ENCODE results near the gene KLHL25.
A peak's percentile ranks its signal among the peaks of the same experiment; 100 is the strongest.

The KLHL25 gene

DNA sequence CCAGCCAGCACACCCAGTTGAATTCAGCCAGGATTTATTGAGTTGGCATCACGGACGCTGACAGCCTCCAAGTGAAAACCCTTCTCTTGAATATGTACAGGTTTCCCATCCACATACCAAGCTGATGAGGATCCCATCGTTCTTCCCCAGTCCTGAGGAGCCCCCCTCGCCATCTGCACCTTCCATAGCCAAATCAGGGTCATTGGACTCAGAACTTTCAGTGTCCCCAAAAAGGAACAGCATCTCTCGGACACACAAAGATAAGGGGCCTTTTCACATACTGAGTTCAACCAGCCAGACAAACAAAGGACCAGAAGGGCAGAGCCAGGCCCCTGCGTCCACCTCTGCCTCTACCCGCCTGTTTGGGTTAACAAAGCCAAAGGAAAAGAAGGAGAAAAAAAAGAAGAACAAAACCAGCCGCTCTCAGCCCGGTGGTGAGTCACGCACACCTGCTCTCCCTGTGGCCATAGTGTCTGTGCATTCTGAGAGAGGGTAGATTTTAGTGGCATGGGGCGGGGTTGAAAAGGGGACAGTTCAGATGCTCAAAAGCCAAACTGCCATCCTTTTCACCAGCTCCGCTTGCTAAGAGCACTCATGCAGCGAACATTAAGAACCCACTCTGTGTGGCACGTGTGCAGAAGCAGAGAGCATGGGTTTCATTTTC, 51.2 kb downstream of the KLHL25 start:
- no peak for DNase-seq

DNA sequence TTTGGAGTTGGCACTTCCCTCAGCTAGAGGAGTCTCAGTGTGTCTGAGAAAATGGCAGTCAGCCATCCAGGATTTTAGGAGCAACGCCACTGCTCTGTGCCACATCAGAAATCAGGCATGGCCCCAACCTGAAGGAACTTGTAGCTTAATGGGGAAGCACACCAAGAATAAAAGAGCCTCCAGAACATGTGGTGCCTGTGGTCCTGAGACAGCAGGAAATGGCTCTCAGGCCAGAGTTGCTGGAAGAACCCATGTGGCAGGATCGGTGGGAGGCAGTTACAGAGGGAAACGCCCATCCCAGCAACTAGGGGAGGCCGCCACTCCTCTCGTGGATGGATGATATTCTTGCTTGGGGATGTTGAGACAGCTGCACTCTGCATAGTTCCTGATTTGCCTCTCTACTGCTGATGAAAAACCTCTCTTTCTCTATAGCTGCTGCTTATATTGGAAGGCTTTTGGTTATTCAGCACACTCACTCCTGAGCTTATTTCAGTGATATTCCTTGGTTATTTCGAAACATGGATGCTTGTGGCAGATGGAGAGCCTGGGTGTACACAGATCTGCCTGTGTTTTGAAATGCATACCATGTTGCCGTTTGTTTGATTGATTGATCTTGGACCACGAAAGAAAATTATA, 52.4 kb downstream of the KLHL25 start:
- DNase-seq: no peak

DNA sequence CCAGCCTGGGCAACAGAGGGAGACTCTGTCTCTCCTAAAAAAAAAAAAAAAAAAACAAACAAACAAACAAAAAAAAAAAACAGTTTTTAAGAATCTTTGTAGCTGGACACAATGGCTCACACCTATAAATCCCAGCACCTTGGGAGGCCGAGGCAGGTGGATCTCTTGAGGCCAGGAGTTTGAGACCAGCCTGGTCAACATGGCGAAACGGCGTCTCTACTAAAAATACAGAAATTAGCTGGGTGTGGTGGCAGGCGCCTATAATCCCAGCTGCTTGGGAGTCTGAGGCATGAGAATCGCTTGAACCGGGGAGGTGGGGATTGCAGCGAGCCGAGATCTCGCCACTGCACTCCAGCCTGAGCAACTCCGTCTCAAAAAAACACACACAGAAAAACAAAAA, 53.1 kb downstream of the KLHL25 start:
- DNase-seq: no peak

DNA sequence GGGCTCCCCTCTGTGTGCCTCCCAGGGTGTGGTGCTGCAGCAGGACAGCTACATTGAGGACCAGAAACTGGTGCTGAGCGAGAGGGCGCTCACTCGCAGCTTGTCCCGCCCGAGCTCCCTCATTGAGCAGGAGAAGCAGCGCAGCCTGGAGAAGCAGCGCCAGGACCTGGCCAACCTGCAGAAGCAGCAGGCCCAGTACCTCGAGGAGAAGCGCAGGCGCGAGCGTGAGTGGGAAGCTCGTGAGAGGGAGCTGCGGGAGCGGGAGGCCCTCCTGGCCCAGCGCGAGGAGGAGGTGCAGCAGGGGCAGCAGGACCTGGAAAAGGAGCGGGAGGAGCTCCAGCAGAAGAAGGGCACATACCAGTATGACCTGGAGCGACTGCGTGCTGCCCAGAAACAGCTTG, 53.7 kb downstream of the KLHL25 start:
- no peak for DNase-seq

DNA sequence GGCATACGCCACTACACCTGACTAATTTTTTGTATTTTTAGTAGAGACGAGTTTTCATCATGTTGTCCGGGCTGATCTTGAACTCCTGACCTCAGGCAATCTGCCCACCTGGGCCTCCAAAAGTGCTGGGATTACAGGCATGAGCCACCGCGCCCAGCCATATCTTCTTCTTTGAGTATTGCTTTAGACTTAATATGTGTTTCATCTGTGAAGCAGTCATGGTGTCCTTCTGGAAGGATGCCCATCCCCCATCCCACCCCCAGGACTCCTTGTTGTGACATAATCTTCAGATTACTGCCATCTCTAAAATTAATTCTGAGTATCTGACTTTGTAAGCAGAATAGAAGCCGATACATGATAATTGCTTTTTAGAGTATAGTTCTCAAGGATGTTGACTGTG, 57.7 kb downstream of the KLHL25 start:
- no peak for DNase-seq

DNA sequence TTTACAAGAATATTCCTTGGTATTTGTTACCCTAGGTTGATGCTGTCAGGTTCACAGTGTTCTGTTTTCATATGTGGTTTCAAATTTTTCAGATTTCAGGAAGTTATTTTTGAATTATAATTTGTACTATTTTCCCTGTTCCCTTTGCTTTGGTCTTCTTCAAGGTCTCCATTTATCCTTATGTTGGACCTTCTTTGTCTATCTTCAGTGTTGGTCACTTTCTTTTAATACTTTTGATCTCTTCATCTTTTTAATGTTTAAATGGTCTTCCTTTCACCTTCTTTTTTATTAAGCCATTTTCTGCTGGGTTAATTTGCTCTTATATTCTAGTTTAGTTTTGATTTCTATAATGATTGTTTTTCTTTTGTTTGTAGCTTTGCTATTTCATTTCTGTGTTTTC, 61.3 kb downstream of the KLHL25 start:
- DNase-seq: no peak

DNA sequence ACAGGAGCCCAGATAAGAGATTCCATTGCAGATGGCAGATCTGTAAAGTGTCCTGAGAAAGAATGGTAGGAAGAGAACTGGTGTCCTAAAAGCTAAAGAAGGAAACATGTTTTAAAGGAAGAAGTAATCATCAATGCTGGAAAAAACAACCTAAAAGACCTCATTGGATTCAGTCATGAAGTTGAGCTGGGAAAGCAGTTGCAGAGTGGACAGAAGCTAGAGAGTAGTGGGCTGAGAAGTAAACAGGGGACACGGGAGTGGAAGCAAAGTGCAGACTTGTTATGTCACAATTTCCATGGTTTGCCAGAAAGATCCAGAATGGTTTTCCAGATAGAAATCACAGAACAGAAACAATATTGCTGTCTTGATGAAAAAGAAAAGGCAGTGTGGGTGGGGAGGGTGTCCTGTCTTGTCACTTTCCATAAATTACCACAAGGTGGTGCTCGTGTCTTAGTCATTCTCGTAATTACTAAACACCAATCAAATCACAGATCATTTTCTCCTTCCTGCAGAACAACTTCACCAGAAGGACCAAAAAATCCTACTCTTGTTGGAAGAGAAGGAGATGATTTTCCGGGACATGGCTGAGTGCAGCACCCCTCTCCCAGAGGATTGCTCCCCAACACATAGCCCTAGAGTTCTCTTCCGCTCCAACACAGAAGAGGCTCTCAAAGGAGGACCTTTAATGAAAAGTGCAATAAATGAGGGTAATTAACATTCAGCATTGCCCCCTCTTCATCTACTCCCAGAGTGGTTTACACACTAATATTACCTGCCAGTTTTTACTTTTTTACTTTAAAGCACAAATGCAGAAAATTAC, 64.5 kb downstream of the KLHL25 start:
- DNase-seq: peak; percentile 47 to 79

DNA sequence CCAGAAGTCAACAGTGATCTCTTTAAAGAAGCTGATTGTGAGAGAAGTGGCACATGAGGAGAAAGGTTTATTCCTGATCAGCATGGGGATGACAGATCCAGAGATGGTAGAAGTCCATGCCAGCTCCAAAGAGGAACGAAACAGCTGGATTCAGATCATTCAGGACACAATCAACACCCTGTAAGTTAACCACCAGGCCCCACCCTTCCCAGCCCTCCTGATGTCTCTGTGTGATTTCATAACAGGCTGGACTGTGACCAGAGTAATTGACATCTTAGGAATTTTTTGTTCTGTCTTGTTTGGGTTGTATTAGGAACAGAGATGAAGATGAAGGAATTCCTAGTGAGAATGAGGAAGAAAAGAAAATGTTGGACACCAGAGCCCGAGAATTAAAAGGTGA, 67.7 kb downstream of the KLHL25 start:
- no peak for DNase-seq

DNA sequence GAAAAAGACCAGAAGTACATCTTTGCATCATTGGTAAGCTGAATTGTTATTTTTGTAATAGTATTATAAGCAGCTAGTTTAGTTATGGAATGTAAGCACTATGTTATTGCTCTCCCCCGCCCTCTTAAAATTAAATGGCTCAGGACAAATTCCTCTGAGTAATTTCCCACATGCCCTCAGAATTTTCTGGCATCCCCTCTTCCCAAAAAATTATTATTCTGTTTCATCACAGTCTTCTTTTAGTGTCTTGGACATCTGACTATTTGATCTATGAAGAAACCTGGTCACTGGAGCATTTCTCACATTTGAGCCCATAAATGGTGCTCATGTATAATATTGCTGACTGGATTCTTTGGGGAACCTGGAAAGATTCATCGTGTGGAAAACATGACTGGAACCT, 68.3 kb downstream of the KLHL25 start:
- DNase-seq: no peak

DNA sequence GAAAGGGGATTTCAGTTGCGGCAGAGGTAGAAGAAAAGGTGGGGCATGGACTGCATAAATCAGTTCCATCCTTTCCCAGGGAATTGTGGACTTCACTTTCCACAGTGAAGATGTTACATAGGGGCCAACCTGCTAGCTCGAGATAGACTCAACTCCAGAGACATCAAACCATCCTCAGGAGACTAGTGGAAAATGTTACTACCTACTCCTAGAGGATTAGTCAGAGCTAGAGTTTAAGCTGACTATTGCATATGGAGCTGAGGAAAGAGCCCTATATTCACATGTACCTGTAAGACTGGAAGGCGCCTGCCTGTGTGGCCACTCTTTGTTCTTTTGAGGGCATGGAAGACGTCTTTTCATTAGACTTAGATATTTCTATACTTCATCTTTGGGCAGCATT, 69.2 kb downstream of the KLHL25 start:
- DNase-seq: no peak

DNA sequence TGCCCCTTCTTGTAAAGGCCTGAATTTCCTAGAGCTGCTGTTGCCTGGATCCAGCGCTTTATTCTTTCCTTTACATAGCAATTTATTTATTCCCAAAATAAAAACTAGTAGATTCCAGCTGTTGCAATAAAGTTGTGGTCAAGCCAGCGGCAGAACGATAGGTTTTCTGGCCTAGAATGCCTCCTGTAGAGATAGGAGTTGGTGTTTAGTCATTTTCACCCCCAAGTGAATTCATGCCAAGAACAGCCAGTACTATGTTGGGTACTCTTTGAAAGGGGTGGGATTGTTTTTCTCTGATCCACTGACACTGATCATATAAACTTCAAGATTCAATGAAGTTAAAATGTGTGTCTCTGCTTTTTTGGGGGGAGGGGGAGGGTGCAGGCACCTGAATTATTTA, 69.7 kb downstream of the KLHL25 start:
- no peak for DNase-seq

DNA sequence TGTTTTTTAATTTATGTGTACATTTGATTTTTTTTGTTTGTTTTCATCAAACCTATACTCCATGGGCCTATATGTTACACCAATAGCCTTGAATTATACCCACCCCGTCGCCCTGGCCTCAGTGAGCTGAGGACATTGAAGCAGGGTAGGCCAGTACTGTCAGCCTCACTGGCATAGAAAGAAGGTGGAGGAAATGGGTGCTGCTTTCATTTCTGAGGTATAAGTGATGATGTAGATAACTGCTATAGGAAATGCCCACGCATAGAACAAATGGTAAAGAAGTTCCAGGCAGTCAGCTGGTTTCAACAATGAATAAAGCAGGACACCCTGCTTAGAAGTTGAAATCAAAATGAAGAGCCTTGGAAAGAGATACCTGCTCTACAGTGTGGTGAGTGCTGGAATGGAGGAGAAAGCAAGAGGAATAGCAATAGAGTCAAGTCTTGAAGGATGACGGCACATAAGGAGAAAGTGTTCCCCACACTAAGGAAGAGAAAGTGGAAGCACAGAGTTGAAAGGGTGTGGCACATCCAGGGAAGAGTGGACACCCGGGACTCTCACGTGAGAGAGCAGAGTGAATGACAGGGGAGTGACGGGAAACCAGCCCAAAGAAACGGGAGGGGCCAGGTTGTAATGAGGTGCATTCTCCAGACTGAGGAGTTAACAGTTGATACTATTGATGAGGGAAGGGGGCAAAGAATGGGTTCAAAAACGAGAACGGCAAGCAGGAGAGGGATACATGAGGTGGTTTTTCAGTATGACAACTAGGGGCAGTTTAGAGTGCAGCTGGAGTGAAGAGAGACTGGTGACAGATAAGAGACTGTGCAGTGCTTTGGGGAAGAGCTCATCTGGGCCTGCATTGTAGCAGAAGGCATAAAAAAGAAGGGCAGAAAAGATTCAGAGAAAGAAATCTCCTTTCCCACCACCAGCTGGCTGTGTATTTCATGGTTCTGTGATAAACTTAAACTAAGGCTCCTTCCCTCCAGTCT, 70.5 kb downstream of the KLHL25 start:
- peak in 1 of 2 donors; percentile 63 for DNase-seq

DNA sequence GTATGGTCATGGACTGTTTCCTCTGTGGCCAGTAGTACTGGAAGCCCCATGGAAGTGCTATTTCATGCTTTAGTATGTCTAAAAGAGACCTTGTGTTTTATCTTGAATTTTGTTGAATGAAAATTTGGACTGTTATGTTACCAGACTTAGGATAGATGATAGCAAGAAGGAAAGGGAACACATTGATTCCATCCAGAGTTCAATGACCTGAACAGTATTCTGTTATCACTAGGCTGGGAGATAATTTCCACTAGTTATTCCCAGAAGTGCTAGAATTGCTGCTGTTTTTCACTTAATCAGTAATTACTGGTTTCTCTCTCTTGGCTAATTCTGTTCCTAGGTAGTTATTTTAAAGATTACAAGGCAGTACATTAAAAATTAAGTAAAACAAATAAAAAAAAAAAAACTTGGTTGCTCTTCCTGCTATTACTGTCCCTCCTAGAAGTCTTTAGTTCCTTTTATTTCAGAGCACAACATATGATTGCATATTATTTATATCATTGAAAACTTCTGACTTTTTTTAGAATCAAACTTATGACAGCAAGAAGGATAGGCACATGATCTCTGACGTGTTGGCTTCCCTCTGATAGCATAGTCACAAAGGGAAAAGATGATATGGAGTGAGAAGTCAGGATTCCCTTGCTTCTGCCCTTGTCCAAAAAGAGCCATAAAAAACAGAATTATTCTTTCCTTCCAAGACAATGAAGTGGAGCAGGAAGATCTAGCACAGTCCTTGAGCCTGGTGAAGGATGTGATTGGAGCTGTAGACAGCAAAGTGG, 72.2 kb downstream of the KLHL25 start:
- no peak for DNase-seq

DNA sequence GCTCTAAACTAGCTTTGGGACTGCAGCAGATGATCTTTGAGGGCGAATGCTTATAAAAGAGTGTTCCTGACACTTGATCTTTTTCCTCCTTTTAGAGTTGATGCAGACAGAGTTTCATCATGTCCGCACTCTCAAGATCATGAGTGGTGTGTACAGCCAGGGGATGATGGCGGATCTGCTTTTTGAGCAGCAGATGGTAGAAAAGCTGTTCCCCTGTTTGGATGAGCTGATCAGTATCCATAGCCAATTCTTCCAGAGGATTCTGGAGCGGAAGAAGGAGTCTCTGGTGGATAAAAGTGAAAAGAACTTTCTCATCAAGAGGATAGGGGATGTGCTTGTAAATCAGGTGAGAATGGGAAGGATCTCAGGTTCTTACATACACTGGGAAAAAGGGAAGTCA, 75.7 kb downstream of the KLHL25 start:
- DNase-seq: no peak

DNA sequence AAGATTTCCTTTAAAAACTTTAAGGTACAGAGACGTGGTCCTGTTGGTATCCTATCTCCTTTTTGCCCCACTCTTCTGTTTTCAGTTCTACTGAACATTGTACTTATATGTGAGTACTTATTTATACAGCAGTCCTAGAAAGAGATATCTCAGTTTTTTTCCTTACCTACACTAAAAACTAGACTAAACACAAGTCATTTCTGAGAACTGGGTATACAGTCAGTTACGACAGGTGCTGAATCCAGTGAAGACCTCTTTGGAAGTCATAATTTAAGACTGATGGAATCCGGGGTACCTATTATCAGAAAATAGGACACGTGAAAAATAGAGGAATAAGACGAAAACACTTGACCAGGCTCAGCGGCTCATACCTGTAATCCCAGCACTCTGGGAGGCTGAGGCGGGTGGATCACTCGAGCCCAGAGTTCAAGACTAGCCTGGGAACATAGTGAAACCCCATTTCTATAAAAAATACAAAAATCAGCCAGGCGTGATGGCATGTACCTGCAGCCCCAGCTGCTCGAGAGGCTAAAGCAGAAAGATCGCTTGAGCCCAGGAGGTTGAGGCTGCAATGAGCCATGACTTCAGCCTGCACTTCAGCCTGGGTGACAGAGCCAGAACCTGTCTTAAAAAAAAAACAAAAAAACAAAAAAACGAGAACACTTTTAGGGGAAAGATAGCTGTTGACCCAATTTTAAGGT, 76.3 kb downstream of the KLHL25 start:
- DNase-seq: no peak

DNA sequence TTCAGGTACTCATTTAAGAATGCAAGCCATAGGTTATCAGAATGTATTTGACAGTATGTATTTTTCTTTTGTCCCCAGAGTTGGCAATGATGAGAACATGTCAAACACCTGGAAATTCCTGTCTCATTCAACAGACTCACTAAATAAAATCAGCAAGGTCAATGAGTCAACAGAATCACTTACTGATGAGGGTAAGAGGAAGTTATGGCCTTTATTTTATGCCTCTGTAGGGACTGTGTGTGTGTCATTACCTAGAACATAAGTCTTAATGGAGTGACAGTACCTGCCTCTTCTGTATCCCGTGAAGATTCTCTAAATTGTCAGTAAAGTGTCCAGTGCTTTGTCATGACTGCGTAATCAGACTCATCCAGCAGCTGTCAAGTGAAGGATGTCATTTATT, 77.5 kb downstream of the KLHL25 start:
- DNase-seq: no peak

DNA sequence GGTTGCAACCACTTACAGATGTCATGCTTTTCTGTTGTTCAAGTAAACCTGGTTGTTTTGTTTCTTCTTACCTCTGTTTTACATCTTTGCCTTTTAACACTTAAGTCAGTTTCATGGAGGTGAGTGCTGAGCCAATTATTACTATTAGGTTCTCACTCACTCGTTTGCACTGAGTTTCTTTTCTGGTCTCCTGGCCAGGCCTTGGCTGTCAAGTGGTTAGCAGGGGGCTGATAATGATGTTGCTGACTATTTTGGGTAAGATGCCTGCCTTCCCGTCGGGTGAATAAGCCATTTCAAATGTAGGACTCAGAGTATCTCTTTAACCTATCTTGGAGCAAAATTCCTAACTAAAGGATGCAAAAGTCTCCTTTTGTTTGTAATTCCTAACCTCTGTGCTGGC, 78.5 kb downstream of the KLHL25 start:
- DNase-seq: no peak

DNA sequence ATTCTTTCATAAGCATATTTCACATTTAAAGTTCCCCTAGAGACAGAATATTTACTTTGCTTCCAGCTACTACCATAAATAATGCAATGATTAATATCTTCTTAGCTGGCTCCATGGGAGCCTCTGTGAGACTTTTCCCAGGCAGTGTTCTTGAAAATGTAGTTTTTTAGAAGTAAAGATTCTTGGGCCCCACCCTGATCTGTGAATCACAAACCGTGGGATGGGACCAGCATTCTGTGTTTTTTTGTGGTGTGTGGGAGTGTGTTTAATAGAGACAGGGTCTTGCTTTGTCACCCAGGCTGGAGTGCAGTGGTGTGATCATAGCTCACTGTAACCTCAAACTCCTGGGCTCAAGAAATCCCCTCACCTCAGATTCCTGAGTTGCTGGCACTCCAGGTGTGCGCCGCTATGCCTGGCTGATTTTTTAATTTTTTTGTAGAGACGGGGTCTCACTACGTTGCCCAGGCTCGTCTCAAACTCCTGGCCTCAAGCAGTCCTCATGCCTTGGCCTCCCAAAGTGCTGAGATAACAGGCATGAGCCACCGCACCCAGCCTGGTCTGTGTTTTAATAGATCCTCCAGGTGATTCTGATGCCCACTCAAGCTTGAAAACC, 83.0 kb downstream of the KLHL25 start:
- DNase-seq: no peak

DNA sequence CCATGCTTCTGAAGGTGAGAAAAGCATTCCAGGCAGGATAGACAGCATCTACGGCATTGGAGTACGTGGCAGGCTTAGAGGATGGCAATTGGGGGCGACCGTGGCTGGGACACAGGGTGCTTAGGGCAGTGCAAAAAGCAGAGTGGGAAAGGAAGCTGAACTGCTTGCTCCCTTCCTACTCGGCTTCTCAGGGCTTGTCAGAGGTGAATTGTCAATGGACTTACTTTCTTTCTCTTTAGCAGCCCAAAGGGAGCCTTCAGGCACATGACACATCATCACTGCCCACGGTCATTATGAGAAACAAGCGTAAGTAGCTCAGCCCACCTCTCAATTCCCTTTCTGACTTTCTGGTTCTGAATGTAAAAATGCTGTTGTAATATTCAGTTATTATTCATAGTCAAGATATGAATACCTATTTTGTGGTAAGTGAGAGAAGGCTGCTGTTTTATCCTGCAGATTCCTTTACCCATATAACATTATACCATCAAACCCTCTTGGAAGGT, 84.3 kb downstream of the KLHL25 start:
- DNase-seq: no peak

Measured in CD4-positive, alpha-beta T cell treated with Interleukin-4 for 1 hour (primary cell).